Measurements from ENCODE around the gene RABGAP1L.
"Not testable (repeated sequence)": the region's sequence is repeated elsewhere in the genome, so short reads cannot be mapped to it uniquely, and the experiment has no call there.

GRCh38 chr1:175044591-175044990 is 885.3 kb downstream of the RABGAP1L start:
- not testable (repeated sequence) for TF ChIP-seq IRF4 (IDR thresholded peaks at IDR 0.05; ENCODE audit: low read depth, low read length); E2F8 (IDR thresholded peaks at IDR 0.05; ENCODE audit: low read depth, partially characterized antibody); POLR2A (IDR thresholded peaks at IDR 0.05; ENCODE audit: low read depth, low read length); MEF2B (IDR thresholded peaks at IDR 0.05; ENCODE audit: partially characterized antibody, poor library complexity, severe bottlenecking); RAD21 (IDR thresholded peaks at IDR 0.05; ENCODE audit: insufficient read depth, low read depth, low read length); USF2 (IDR thresholded peaks at IDR 0.05; ENCODE audit: borderline replicate concordance, low read depth, low read length); MXI1 (IDR thresholded peaks at IDR 0.05; ENCODE audit: low read depth, low read length); CTCF (IDR thresholded peaks at IDR 0.05 in 2 of 3, conservative IDR thresholded peaks at IDR 0.05 in 1 of 3; ENCODE audit: control insufficient read depth in 2 of 3, extremely low read depth in 1 of 3, insufficient read depth in 1 of 3, low read depth in 3 of 3, low read length in 3 of 3); EZH2 (IDR thresholded peaks at IDR 0.05; ENCODE audit: borderline replicate concordance, control insufficient read depth, low read depth, low read length); KDM1A (IDR thresholded peaks at IDR 0.05; ENCODE audit: borderline replicate concordance); NR2C2 (IDR thresholded peaks at IDR 0.05; ENCODE audit: borderline replicate concordance, control insufficient read depth, insufficient read length, low read depth); POU2F2 (IDR thresholded peaks at IDR 0.05; ENCODE audit: borderline replicate concordance, low read depth, low read length); KAT2A (conservative IDR thresholded peaks at IDR 0.05; ENCODE audit: control insufficient read depth, low read depth, low read length)

Data from GM12878 (cell line).